GM18517 (cell line): ENCODE measurements around the gene REX1BD.

Source experiments
- ATAC-seq: cut with Tn5 transposase; IDR thresholded peaks from one replicate; pipeline ENCODE4 v1.9.1; 2021; ENCODE audit warnings: mild to moderate bottlenecking, moderate library complexity; ENCODE audit not compliant: unreplicated experiment

The REX1BD gene

DNA sequence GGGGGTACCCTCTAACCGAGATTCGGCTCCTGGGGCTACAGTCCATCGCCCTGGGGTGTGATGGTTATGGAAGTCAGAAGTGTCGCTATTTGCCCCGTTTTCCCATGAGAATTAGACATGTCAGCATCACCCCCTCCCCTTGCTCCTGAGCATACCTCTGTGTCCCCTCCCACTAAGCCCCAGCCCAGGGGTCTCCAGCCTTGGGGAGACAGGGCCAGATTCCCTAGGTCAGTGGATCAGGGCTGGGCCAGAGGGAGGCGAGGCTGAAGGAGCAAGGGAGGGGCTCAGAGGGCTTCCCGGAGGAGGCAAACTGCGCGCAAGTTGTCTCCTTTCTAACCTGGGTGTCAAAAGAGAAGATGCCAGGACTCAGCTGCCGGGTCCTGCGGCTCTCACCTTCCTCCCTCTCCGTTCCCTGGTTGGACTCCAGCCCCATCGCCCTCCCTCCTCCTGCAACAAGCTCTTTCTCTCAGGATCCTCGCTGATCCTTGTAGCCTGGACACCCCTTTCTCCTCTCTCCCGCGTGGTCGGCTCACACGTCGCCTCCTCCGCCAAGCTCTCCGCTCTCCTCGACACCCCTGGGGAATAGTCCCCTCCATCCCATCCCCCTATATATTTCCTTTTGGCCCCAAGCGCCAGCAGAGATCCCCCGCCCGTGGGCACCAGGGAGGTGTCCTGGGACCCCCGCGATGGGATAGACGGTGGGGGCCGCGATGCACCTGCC is 23.6 kb downstream of the REX1BD start:
- no peak for ATAC-seq

GRCh38 chr19:18612772-18613588 is 24.4 kb downstream of the REX1BD start, which contains the start of gene TMEM59L:
Gene TMEM59L (plus strand): TSS chr19:18612870. CDS start chr19:18612959, 89 bp downstream.
- no peak for ATAC-seq

DNA sequence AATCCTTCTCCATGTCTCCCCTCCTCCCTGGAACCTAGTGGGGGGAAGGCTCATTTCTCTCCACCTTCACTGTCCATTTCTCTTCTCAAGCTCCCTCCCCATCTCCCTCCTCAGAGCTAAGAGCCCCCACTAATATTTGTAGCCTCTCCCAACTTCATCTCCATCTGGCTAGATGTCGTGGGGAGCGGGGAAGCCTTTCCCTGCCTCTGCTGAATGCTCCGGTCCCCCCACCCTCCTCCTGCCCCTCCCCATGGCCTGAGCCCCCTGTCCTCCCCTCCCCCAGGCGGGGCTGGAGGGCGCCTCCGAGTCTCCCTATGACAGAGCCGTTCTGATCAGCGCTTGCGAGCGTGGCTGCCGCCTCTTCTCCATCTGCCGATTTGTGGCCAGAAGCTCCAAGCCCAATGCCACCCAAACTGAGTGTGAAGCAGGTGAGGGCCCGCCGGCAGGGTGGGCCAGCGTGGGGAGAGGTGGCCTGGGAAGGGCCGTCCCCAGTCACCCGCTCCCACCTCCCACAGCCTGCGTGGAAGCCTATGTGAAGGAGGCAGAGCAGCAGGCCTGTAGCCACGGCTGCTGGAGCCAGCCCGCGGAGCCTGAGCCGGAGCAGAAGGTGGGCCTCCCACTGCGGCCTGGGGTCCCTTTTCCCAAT is 25.1 kb downstream of the REX1BD start:
- no peak for ATAC-seq

DNA sequence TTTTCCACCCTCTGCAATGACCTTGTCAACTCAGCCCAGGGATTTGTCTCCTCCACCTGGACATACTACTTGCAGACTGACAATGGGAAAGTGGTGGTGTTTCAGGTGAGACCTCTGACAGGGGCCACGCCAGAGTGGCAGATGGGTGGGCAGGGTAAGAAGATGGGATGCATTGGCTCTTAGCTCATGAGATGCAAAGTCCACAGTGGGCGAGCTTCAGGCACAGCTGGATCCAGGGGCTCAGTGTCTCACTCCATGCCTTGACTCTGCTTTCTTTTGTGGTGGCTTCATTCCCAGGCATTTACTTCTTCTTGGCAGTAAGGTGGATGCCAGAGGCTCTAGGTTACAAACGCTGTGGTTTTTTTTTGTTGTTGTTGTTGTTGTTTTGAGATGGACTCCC is 27.4 kb downstream of the REX1BD start:
- no peak for ATAC-seq

- no peak for ATAC-seq
These were observed 29.0 kb downstream of the REX1BD start for GRCh38 chr19:18617562-18617961.

DNA sequence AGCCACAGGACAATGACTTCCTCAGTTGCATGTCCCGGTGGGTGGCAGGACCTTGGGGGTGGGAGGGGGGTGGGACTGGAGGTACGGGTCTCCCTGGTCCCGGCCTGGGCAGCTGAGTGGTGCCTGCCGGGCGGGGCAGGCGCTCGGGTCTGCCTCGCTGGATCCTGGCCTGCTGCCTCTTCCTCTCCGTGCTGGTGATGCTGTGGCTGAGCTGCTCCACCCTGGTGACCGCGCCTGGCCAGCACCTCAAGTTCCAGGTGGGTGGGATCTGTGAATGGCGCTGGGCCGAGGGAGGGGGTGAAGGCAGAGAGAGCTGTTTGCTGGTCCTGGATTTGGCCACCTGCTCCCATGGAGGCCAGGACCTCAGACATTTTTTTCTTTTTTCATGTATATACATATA is 29.6 kb downstream of the REX1BD start:
- no peak for ATAC-seq

GRCh38 chr19:18620311-18620710 is 31.7 kb downstream of the REX1BD start:
- ATAC-seq, result no peak

- ATAC-seq, result no peak
These were observed 32.3 kb downstream of the REX1BD start for GRCh38 chr19:18620902-18621301.

DNA sequence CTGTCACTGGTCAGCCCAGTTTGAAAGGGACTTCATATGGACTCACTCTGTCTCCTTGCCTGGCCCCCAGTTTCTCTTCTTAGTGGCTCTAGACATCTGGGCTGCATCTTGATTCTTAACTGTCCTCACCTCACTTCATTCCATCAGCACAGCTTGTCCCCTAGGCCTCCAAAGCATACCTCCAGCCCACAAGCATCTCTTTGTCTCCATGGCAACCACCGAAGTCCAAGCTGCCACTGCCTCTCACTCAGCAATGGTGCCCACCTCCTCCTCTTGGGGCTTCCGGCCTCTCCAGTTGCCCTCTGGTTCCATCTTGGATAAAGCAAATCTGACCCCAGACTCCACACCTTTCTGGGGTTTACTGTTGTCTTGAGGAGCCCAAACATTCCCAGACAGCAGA is 38.3 kb downstream of the REX1BD start:
- no peak for ATAC-seq

DNA sequence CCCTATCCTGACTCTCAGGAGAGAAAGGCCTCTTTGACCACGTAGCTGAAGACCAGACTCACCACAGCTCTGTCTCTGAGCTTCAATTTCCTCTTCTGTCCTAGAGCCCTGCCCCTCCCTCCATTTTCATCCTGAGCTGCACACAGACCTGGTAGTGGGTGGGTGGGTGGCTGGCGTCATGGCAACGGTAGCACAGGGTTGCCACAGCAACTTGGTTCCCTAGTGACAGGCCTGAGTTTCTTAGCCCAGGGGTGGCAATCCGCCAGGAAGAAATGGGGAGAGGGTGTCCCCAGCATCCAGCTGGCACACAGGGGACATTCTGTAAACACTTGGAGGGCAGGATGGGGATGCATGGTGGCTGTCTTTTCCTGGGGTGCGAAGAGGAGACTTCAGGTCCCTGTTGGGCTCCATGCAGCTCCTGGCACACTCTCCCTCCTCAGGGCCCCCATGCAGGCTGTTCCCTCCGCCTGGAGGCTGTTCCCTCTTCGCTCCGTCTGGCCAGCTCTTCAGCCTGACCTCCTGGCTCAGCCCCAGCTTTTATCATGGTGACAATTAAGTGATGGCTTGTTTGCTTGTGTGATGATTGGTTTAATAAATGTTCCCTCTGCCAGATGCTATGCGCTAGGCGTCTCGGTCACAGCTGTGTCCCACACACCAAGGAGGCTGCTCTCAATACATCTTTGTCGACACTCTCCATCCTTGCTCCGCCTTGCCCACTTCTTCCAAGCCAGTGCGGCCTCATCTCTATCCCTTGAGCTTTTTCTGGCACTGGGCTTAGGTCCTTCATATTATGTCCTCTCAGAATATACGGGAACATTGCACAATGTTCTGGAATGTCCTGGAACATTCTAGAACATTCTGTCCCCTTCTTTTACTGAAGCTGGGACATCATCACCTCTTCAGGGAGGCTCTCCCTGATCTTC is 40.8 kb downstream of the REX1BD start:
- ATAC-seq, result no peak

DNA sequence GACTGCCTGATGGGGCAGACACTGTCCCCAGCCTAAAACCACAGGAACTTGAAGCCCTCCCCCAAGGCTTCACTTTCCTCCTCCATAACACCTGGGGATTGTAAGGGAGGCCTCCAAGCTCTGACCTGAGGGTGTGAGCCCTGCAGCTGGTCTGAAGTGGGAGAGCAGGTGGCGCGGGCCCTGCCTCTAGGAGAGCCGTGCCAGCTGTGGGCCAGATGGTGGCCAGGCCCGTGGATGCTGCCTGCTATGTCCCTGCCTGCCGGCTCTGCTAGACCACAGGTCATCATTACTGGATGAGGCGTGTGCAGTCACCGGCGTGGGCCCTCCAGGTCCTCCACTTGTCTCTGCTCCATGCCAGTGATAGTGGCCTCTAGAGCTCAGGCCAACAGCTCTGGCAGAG is 44.7 kb downstream of the REX1BD start:
- no peak for ATAC-seq

DNA sequence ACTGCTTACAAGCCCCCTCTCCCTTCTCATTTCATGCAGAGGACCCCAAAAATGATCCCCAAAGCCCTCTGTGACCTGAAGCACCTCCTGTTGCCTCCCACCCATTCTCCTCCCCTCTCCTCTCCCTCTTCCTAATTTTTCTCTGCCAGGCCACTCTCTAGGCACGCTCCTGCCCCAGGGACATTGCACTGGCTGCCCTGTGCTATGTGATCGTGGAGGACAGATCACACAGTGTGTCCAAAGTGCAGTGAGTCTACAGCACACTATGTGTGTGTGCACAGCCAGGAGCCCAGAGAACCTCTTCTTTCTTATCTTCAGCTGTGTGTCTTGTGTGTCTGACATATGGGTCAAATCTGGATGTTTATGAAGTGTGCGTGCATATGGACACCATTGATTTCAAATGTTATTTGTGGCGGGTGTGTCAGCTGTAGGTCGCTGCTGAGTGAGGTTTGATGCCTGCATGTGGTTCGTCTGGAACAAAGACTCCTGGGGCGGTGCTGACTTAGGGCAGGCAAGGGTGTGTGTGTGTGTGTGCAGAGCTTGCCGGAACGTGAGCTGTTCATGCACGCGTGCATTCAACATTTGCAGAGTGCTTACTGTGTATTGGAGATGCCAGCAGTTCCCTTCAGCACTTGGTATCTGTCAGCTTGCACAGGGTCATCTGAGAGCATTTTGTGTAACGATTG is 46.2 kb downstream of the REX1BD start:
- no peak for ATAC-seq

- ATAC-seq, result no peak
These were observed 47.2 kb downstream of the REX1BD start for GRCh38 chr19:18635831-18636182.

GRCh38 chr19:18636183-18636968 is 47.8 kb downstream of the REX1BD start:
- peak; percentile 84 for ATAC-seq

GRCh38 chr19:18636969-18637629 is 48.5 kb downstream of the REX1BD start, which contains the start of gene KLHL26:
Gene KLHL26 (plus strand): TSS chr19:18637028. CDS start chr19:18637055, 27 bp downstream.
- ATAC-seq, result no peak

- ATAC-seq, result no peak
These were observed 49.4 kb downstream of the REX1BD start for GRCh38 chr19:18637673-18638630.

- no peak for ATAC-seq
These were observed 51.2 kb downstream of the REX1BD start for GRCh38 chr19:18639706-18640243.
